SK-N-MC (cell line): Measurements from ENCODE around the gene GPX4.

Experiments
- EZH2 ChIP-seq: fragments of 200-600 bp; sonication (generic); IDR thresholded peaks from one replicate; pipeline ENCODE4 v1.6.1; 2017; ENCODE audit warnings: antibody characterized with exemption
- FOXP2 ChIP-seq: optimal IDR thresholded peaks from 2 replicates; pipeline ENCODE3; 2011; ENCODE audit warnings: mild to moderate bottlenecking, moderate library complexity; ENCODE audit not compliant: insufficient read depth; ENCODE audit errors: extremely low read length, control extremely low read depth
- POLR2AphosphoS5 ChIP-seq: IDR thresholded peaks from 2 replicates; pipeline ENCODE4 v1.6.1; 2012; ENCODE audit warnings: mild to moderate bottlenecking, low read depth, low read length, borderline replicate concordance

DNA sequence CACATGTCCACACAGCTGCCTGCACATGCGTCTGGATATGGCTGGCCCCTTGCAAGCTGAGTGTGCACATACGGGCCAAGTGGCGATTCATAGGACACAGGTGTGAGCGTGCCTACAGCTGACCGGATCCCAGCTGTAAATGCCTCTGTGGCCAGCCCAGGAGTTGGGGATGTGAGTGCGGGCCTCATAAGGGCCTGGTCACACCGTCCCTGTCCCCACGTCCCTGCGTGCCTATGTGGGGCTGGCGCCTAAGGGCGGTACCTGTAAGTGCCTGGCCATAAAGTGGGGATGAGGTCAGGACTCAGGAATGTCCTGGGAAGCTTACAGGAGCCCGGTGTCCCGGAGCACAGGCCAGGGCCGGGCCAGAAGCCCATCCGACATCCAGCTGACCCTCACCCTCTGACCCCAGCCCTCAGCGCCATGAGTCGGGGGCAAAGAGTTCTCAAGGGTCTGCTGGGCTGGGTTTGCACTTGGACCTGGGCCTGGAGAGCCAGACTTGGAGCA, 38.1 kb upstream of the GPX4 start:
- TF ChIP-seq POLR2AphosphoS5, result no peak
- TF ChIP-seq EZH2, result no peak
- TF ChIP-seq FOXP2, result no peak
